GM04503 (cell line): ENCODE data around the gene PRTN3.
"Not testable (repeated sequence)": the region's sequence is repeated elsewhere in the genome, so short reads cannot be mapped to it uniquely, and the experiment has no call there.

ENCODE experiments used
- DNase-seq: peaks from one replicate; pipeline ENCODE4 v3.0.0-alpha.2; 2012; ENCODE audit warnings: low read depth

PRTN3 gene

GRCh38 chr19:883661-884211 is 42.9 kb downstream of the PRTN3 start:
- no peak for DNase-seq

- no peak for DNase-seq
Measured at GRCh38 chr19:884420-885211, 43.8 kb downstream of the PRTN3 start.

GRCh38 chr19:885536-886224 is 44.9 kb downstream of the PRTN3 start:
- no peak for DNase-seq

GRCh38 chr19:887072-887471 is 46.3 kb downstream of the PRTN3 start:
- DNase-seq, result no peak

GRCh38 chr19:887599-887998 is 46.8 kb downstream of the PRTN3 start:
- DNase-seq, result no peak

GRCh38 chr19:888581-889385 is 48.0 kb downstream of the PRTN3 start:
- DNase-seq, result no peak

GRCh38 chr19:889662-890295 is 49.0 kb downstream of the PRTN3 start:
- DNase-seq, result no peak

GRCh38 chr19:890831-891230 is 50.0 kb downstream of the PRTN3 start:
- DNase-seq, result no peak

- DNase-seq, result not testable (repeated sequence)
Measured at GRCh38 chr19:891421-892200, 50.8 kb downstream of the PRTN3 start.

GRCh38 chr19:892243-892893 is 51.6 kb downstream of the PRTN3 start:
- no peak for DNase-seq

- DNase-seq, result peak; percentile 37
Measured at GRCh38 chr19:892894-893689, 52.3 kb downstream of the PRTN3 start, which contains the start of the genes MED16 and RNU6-9. TSS of gene MED16 (minus strand) at chr19:893187. CDS start at chr19:891131, 2,056 bp downstream. TSS of gene RNU6-9 (plus strand) at chr19:893484.

- DNase-seq, result no peak
Measured at GRCh38 chr19:896434-896833, 55.6 kb downstream of the PRTN3 start.

- DNase-seq, result no peak
Measured at GRCh38 chr19:896999-897398, 56.2 kb downstream of the PRTN3 start.

GRCh38 chr19:897442-898039 is 56.7 kb downstream of the PRTN3 start:
- no peak for DNase-seq
